Urinary bladder (tissue), 4 donors: ENCODE results near the gene SLC38A8. TPM values are rescaled to one million over a fixed set of nuclear protein-coding genes. Genes with fewer than 3 reads are reported as not detected.

Experiments
- DNase-seq: peaks from one replicate; pipeline ENCODE4 v3.0.0-alpha.2; 2015; ENCODE audit errors: extremely low spot score
- H3K27ac ChIP-seq: one replicate; pipeline ENCODE4 v1.5.1; 2013; ENCODE audit warnings: low read depth, mild to moderate bottlenecking, moderate library complexity
- H3K36me3 ChIP-seq: one replicate; pipeline ENCODE4 v1.6.1; 2013; ENCODE audit warnings: mild to moderate bottlenecking, moderate library complexity; ENCODE audit not compliant: insufficient read depth
- H3K4me1 ChIP-seq: one replicate; pipeline ENCODE4 v1.6.1; 2013; ENCODE audit warnings: mild to moderate bottlenecking, moderate library complexity; ENCODE audit not compliant: insufficient read depth
- H3K4me3 ChIP-seq: one replicate; pipeline ENCODE4 v1.5.1; 2013; ENCODE audit warnings: low read depth, low read length
- WGBS: extraction: QIAGEN DNeasy Blood & Tissue Kit; methylation state at CpG from one replicate; pipeline ENCODE4 v1.1.7; 2013; 5-methylcytosine and 5-hydroxymethylcytosine counted together
- polyA plus RNA-seq: library from polyadenylated mRNA; stranded (reverse); fragments of 200-250 nt; gene quantifications from one replicate; pipeline ENCODE4 v1.2.3, GENCODE V29; 2013
- total RNA-seq: library from RNA; depleted of rRNA; stranded (reverse); fragments of >200 nt; gene quantifications from one replicate; pipeline ENCODE4 v1.2.3, GENCODE V29; 2014
- donor health status: healthy with polysubstance abuse.
- donor health status: healthy.

Gene SLC38A8
- total and polyA plus RNA-seq, 2 donors: not detected

- WGBS: 72% methylated on average over 14 of the region's 14 CpGs
- Histone ChIP-seq H3K4me1 (no peaks in the 10 kb centered on the region), H3K36me3 (no peaks in the 10 kb centered on the region), H3K4me3 (no peak overlapping the region), H3K27ac (no peak overlapping the region)
- DNase-seq: no peak
Observed at GRCh38 chr16:84040226-84040822, 2.3 kb downstream of the SLC38A8 start.

- H3K4me3 ChIP-seq: no peak overlapping the region
- H3K36me3 ChIP-seq: no peaks in the 10 kb centered on the region
- no peaks in the 10 kb centered on the region for H3K4me1 ChIP-seq
- no peak for DNase-seq
- 91% methylated on average over 12 of the region's 12 CpGs for WGBS
- H3K27ac ChIP-seq: no peak overlapping the region
Observed at GRCh38 chr16:84039696-84040095, 2.9 kb downstream of the SLC38A8 start.

- Histone ChIP-seq H3K4me3 (no peak overlapping the region), H3K4me1 (no peaks in the 10 kb centered on the region), H3K36me3 (no peaks in the 10 kb centered on the region), H3K27ac (no peak overlapping the region)
- 94% methylated on average over 12 of the region's 12 CpGs for WGBS
- DNase-seq: no peak
Observed at GRCh38 chr16:84038469-84038868, 4.1 kb downstream of the SLC38A8 start.

- H3K27ac ChIP-seq: no peak overlapping the region
- WGBS: 93% methylated on average over 8 of the region's 8 CpGs
- no peaks in the 10 kb centered on the region for H3K4me1 ChIP-seq
- no peaks in the 10 kb centered on the region for H3K36me3 ChIP-seq
- no peak for DNase-seq
- no peak overlapping the region for H3K4me3 ChIP-seq
Observed at GRCh38 chr16:84036982-84037425, 5.6 kb downstream of the SLC38A8 start.

GRCh38 chr16:84036131-84036530 is 6.5 kb downstream of the SLC38A8 start:
- H3K4me3 ChIP-seq: no peak overlapping the region
- H3K27ac ChIP-seq: no peak overlapping the region
- DNase-seq: no peak
- WGBS: 87% methylated on average over 3 of the region's 3 CpGs
- no peaks in the 10 kb centered on the region for H3K4me1 ChIP-seq
- H3K36me3 ChIP-seq: no peaks in the 10 kb centered on the region

- Histone ChIP-seq H3K36me3 (no peaks in the 10 kb centered on the region), H3K4me1 (no peaks in the 10 kb centered on the region), H3K4me3 (no peak overlapping the region), H3K27ac (no peak overlapping the region)
- DNase-seq: no peak
- WGBS: 94% methylated on average over 12 of the region's 12 CpGs
Observed at GRCh38 chr16:84034516-84034915, 8.1 kb downstream of the SLC38A8 start.

- no peak overlapping the region for H3K27ac ChIP-seq
- whole genome bisulfite sequencing: 79% methylated on average over 25 of the region's 25 CpGs
Observed at GRCh38 chr16:84033251-84034195, 9.1 kb downstream of the SLC38A8 start.

GRCh38 chr16:84032458-84033178 is 10.0 kb downstream of the SLC38A8 start:
- DNase-seq: no peak
- Histone ChIP-seq H3K36me3 (no peaks in the 10 kb centered on the region), H3K4me3 (no peak overlapping the region), H3K4me1 (no peaks in the 10 kb centered on the region), H3K27ac (no peak overlapping the region)
- WGBS: 73% methylated on average over 15 of the region's 15 CpGs

More at GRCh38 chr16:84033251-84034195, 9.1 kb downstream of the SLC38A8 start:
- Histone ChIP-seq H3K4me1 (no peaks in the 10 kb centered on the region), H3K36me3 (no peaks in the 10 kb centered on the region), H3K4me3 (no peak overlapping the region)
- no peak for DNase-seq

- no peak overlapping the region for H3K27ac ChIP-seq
- H3K4me1 ChIP-seq: no peaks in the 10 kb centered on the region
- 74% methylated on average over 17 of the region's 17 CpGs for WGBS
- no peak overlapping the region for H3K4me3 ChIP-seq
- H3K36me3 ChIP-seq: no peaks in the 10 kb centered on the region
- no peak for DNase-seq
Observed at GRCh38 chr16:84031556-84031955, 11.0 kb downstream of the SLC38A8 start.

GRCh38 chr16:84029297-84030047 is 13.1 kb downstream of the SLC38A8 start:
- no peak overlapping the region for H3K27ac ChIP-seq
- no peak overlapping the region for H3K4me3 ChIP-seq
- no peaks in the 10 kb centered on the region for H3K36me3 ChIP-seq
- DNase-seq: no peak
- no peaks in the 10 kb centered on the region for H3K4me1 ChIP-seq
- WGBS: 79% methylated on average over 14 of the region's 14 CpGs

- H3K27ac ChIP-seq: no peak overlapping the region
- no peaks in the 10 kb centered on the region for H3K4me1 ChIP-seq
- no peak for DNase-seq
- no peaks in the 10 kb centered on the region for H3K36me3 ChIP-seq
- no peak overlapping the region for H3K4me3 ChIP-seq
- WGBS: 62% methylated on average over 15 of the region's 15 CpGs
Observed at GRCh38 chr16:84027625-84028024, 15.0 kb downstream of the SLC38A8 start.

GRCh38 chr16:84026606-84027005 is 16.0 kb downstream of the SLC38A8 start:
- Histone ChIP-seq H3K27ac (no peak overlapping the region), H3K4me3 (no peak overlapping the region), H3K36me3 (no peaks in the 10 kb centered on the region), H3K4me1 (no peaks in the 10 kb centered on the region)
- DNase-seq: no peak
- 87% methylated on average over 10 of the region's 10 CpGs for WGBS

- Histone ChIP-seq H3K36me3 (no peaks in the 10 kb centered on the region), H3K4me1 (no peaks in the 10 kb centered on the region), H3K4me3 (no peak overlapping the region), H3K27ac (no peak overlapping the region)
- no peak for DNase-seq
- 52% methylated on average over 9 of the region's 9 CpGs for WGBS
Observed at GRCh38 chr16:84024854-84025253, 17.7 kb downstream of the SLC38A8 start.
